ENCODE measurements around the gene KCNE3. TPM values are rescaled to one million over a fixed set of nuclear protein-coding genes. Genes with fewer than 3 reads are reported as not detected.

The KCNE3 gene
- total and polyA plus RNA-seq, 9 of the 15 experiments (the other 6 are each of a cell fraction or from before 2014, with no cell fraction given) = 1.6 to 8.7 (median 6.2) TPM

GRCh38 chr11:74492974-74493790, 25.8 kb upstream of the KCNE3 start, which contains the start of gene LIPT2 (continued):
- TF ChIP-seq ZNF609 (CRISPR knock-in tag; IDR thresholded peaks at IDR 0.05; ENCODE audit: borderline replicate concordance) (no peak), RFX5 (IDR thresholded peaks at IDR 0.05; ENCODE audit: low read depth, low read length) (no peak), SMAD4 (CRISPR knock-in tag; conservative IDR thresholded peaks at IDR 0.05) (peak; percentile 97), ZNF277 (CRISPR knock-in tag; IDR thresholded peaks at IDR 0.05; ENCODE audit: borderline replicate concordance) (no peak), DACH1 (IDR thresholded peaks at IDR 0.05; ENCODE audit: partially characterized antibody) (no peak), ARNT (IDR thresholded peaks at IDR 0.05) (no peak), DNMT1 (IDR thresholded peaks at IDR 0.05) (no peak), NKRF (IDR thresholded peaks at IDR 0.05; ENCODE audit: borderline replicate concordance) (0 out of 2 replicates have a peak, but pooled peaks have one; percentile 77), HMG20B (CRISPR knock-in tag; IDR thresholded peaks at IDR 0.05) (no peak), GTF2B (IDR thresholded peaks at IDR 0.05; ENCODE audit: extremely low read depth, insufficient read length) (no peak), ZC3H11A (IDR thresholded peaks at IDR 0.05; ENCODE audit: low read depth, low read length) (no peak)
